HEK293T (cell line): ENCODE results near the gene GRIP1.

Source experiments
- CTCF ChIA-PET: fragments of 350-600 bp; formaldehyde crosslinking; extraction: SDS; loops from one replicate; lab custom pipeline; 2021; ENCODE audit warnings: antibody characterized with exemption, inconsistent platforms; lab: Yijun Ruan, JAX
- POLR2A ChIA-PET: fragments of 350-600 bp; formaldehyde crosslinking; extraction: SDS; loops from one replicate; lab custom pipeline; 2020; ENCODE audit warnings: antibody characterized with exemption, inconsistent platforms; lab: Yijun Ruan, JAX
- DNase-seq: peaks from one replicate; pipeline ENCODE4 v3.0.0; 2012; ENCODE audit warnings: mixed read lengths; ENCODE audit errors: extremely low spot score
- ARNT ChIP-seq: fragments of 450-650 bp; IDR thresholded peaks from 2 replicates; pipeline ENCODE4 v1.6.1; 2017; ENCODE audit warnings: mild to moderate bottlenecking
- BHLHE40 ChIP-seq: fragments of 450-650 bp; IDR thresholded peaks from 2 replicates; pipeline ENCODE4 v1.6.1; 2016; ENCODE audit warnings: mild to moderate bottlenecking, moderate library complexity, borderline replicate concordance
- CTBP1 ChIP-seq: fragments of 450-650 bp; IDR thresholded peaks from 2 replicates; pipeline ENCODE4 v1.6.1; 2016; ENCODE audit warnings: borderline replicate concordance
- ELF4 ChIP-seq: fragments of 450-650 bp; IDR thresholded peaks from 2 replicates; pipeline ENCODE4 v1.6.1; 2017; ENCODE audit warnings: antibody characterized with exemption
- FOXA1 ChIP-seq: fragments of 450-650 bp; IDR thresholded peaks from 2 replicates; pipeline ENCODE4 v1.6.1; 2016; ENCODE audit warnings: mild to moderate bottlenecking
- FOXK2 ChIP-seq: fragments of 450-650 bp; IDR thresholded peaks from 2 replicates; pipeline ENCODE4 v1.6.1; 2016; ENCODE audit warnings: mild to moderate bottlenecking
- FOXM1 ChIP-seq: fragments of 450-650 bp; IDR thresholded peaks from 2 replicates; pipeline ENCODE4 v1.6.1; 2017; ENCODE audit warnings: mild to moderate bottlenecking, borderline replicate concordance
- HDGF ChIP-seq: fragments of 450-650 bp; IDR thresholded peaks from 2 replicates; pipeline ENCODE4 v1.6.1; 2017; ENCODE audit warnings: antibody characterized with exemption, borderline replicate concordance
- L3MBTL2 ChIP-seq: fragments of 450-650 bp; conservative IDR thresholded peaks from 2 replicates; pipeline ENCODE4 v1.6.1; 2016; ENCODE audit warnings: mild to moderate bottlenecking
- LEF1 ChIP-seq: fragments of 450-650 bp; IDR thresholded peaks from 2 replicates; pipeline ENCODE4 v1.6.1; 2017; ENCODE audit warnings: mild to moderate bottlenecking, borderline replicate concordance
- NFRKB ChIP-seq: fragments of 450-650 bp; IDR thresholded peaks from 2 replicates; pipeline ENCODE4 v1.6.1; 2016; ENCODE audit warnings: mild to moderate bottlenecking, moderate library complexity
- SP1 ChIP-seq: fragments of 450-650 bp; IDR thresholded peaks from 2 replicates; pipeline ENCODE4 v1.6.1; 2017
- SUZ12 ChIP-seq: fragments of 450-650 bp; IDR thresholded peaks from 2 replicates; pipeline ENCODE4 v1.6.1; 2016; ENCODE audit warnings: mild to moderate bottlenecking
- TARDBP ChIP-seq: fragments of 450-650 bp; IDR thresholded peaks from 2 replicates; pipeline ENCODE4 v1.6.1; 2016
- ZNF384 ChIP-seq: fragments of 450-650 bp; IDR thresholded peaks from 2 replicates; pipeline ENCODE4 v1.6.1; 2016
- TF ChIP-seq, protein P1 (sequence below): fragments of 450-650 bp; IDR thresholded peaks from 2 replicates; pipeline ENCODE4 v1.6.1; 2016

Gene GRIP1

DNA sequence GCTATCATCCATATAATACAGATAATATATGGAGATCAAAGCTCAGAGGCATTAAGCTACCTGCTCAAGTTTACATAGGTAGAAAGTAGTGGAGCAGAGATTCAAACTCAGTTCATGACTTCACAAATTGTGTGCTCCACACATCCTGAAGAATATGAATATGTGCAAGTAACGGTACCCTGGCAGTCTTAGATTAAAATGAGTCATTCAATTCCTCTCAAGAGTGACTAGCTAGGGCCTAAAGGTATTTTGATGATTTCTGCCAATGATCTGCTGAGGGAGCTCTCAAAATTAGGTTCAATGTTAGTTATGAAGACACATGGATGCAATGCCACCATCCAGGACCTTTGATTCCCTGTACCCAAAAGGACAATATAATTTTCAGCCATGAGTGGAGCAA lies 58.9 kb downstream of the GRIP1 start:
- ChIA-PET CTCF (no interaction called here), POLR2A (no interaction called here)
- no peak for DNase-seq
- TF ChIP-seq NFRKB (no peak), CTBP1 (no peak), L3MBTL2 (no peak), ZNF384 (no peak), ELF4 (no peak), FOXM1 (no peak), SP1 (no peak), BHLHE40 (no peak), HDGF (no peak), SUZ12 (no peak), ARNT (no peak), FOXA1 (no peak), FOXK2 (no peak), TARDBP (no peak), LEF1 (no peak)
- TF ChIP-seq, protein P1, sequence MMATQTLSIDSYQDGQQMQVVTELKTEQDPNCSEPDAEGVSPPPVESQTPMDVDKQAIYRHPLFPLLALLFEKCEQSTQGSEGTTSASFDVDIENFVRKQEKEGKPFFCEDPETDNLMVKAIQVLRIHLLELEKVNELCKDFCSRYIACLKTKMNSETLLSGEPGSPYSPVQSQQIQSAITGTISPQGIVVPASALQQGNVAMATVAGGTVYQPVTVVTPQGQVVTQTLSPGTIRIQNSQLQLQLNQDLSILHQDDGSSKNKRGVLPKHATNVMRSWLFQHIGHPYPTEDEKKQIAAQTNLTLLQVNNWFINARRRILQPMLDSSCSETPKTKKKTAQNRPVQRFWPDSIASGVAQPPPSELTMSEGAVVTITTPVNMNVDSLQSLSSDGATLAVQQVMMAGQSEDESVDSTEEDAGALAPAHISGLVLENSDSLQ = no peak

DNA sequence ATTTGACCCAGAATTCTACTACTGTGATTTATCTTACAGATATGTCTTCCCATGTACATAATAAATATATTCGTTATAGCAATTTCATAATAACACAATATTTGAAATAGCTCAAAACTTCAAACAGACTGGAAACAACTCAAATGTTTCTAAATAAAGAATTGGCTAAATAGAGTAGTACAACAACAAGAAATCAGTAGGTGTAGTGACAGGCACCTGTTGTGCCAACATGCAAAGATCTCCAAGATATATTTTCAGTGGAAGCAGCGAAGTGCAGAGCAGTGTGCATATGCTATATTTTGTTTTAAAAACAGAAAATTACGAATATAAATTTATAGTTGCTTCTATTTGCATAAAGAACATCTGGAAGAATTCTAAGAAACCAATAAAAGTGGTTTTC lies 60.9 kb downstream of the GRIP1 start:
- DNase-seq = no peak
- TF ChIP-seq SUZ12 (no peak), LEF1 (no peak), ELF4 (no peak), L3MBTL2 (no peak), SP1 (no peak), TARDBP (no peak), ARNT (no peak), ZNF384 (no peak), NFRKB (no peak), CTBP1 (no peak), FOXA1 (no peak), HDGF (no peak), BHLHE40 (no peak), FOXK2 (no peak), FOXM1 (no peak)
- TF ChIP-seq, protein P1 = no peak
- ChIA-PET POLR2A (no interaction called here), CTCF (no interaction called here)

DNA sequence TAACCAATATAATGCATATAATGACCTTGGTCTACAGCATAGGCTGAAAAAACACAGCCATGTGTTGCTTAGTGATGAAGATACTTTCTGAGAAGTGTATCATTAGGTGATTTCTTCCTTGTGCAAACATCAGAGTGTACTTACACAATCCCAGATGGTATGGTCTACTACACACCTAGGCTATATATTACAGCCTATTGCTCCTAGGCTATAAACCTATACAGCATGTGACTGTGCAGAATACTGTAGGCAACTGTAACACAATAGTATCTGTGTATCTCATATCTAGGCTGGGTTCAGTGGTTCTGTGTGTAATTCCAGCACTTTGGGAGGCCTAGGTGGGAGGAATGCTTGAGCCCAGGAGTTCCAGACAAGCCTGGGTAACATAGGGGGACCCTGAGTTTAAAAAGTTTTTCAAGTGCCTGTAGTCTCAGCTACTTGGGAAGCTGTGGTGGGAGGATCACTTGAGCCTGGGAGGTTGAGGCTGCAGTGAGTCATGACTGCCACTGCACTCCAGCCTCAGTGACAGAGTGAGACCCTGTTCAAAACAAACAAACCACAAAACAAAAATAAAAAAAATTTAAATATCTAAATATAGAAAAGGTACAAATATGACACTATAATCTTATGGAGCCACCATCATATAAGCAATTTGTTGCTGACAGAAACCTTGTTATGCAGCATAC lies 66.6 kb downstream of the GRIP1 start:
- DNase-seq = no peak
- TF ChIP-seq LEF1 (no peak), FOXM1 (no peak), SP1 (no peak), NFRKB (no peak)
- POLR2A ChIA-PET = no interaction called here
- CTCF ChIA-PET = interaction anchor here (0.6 kb wide), 1 partner anchor 764 kb away, joined by 3 read pairs; no protein-coding TSS in a partner anchor

DNA sequence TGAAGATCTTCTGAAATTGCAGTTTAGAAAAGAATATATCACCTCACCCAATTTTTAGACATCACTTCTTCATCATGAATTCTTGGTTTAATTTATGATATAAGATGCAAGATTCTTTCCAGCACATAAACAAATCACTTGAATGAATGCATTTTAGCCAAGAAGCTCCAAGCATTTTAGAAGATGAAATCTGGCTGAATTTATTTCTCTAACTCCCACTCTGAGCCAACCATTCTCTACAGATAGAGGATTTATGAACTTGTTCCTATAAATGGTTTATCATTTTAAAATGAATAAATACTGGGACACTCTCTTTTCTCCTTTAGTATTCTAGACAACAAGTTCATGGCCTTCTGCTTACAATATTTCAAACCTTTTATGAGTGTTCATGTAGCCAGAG lies 71.7 kb downstream of the GRIP1 start:
- TF ChIP-seq FOXA1 (no peak), ZNF384 (no peak), SP1 (no peak), L3MBTL2 (no peak), NFRKB (no peak), ELF4 (no peak), BHLHE40 (no peak), LEF1 (no peak), SUZ12 (no peak), TARDBP (no peak)
- DNase-seq = no peak
- ChIA-PET CTCF (no interaction called here), POLR2A (no interaction called here)

DNA sequence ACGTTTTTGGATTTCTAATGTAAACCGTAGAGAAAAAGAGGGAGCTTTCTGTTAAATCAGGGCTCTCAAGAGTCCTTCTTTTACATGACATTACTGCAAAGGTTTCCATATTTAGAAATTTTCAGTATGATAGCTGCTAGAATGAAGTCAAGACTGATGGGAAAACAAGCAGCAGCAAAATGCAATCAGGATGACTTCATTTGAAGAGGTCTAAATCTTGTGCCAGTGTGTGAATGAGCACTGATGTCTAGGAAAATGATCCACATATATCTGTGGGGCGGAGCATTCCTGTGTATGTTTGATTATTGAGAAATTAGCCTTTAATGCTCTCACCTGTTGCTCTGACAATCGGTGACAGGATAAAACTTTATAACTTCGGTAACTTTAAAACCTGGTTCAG lies 73.6 kb downstream of the GRIP1 start:
- no peak for TF ChIP-seq HDGF
- no peak for TF ChIP-seq FOXA1
- TF ChIP-seq ELF4 = no peak
- no peak for TF ChIP-seq FOXK2
- TF ChIP-seq CTBP1 = no peak
- no peak for TF ChIP-seq ARNT
- no peak for TF ChIP-seq BHLHE40
- POLR2A ChIA-PET = no interaction called here
- CTCF ChIA-PET = no interaction called here
- no peak for DNase-seq

DNA sequence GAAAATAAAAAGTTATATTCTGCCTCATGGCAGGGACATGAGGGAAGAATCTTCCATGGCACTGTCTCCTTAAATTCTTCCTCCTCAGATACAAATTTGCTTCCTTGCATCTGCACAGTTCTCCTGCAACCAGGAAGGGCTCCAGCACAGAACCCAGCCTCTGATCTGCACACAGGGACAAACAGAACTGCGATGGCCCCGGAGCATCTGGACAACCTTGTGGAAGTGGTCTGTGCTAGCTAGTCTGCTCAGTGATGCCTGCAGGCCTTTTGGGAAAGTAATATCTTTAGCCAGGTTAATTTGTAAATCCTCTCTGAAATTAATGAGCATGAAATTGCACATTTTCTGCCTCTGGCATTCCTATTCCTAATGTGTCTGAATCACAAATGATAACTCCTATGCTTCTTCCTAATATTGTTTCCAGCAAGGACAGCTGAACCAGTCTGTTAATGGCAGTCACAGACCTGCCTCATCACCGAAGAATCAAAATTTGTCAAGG lies 74.8 kb downstream of the GRIP1 start:
- POLR2A ChIA-PET = no interaction called here
- CTCF ChIA-PET = no interaction called here

More for the DNA sequence above, 74.8 kb downstream of the GRIP1 start:
- no peak for DNase-seq
- no peak for TF ChIP-seq SP1
- no peak for TF ChIP-seq LEF1
- TF ChIP-seq, protein P1 = no peak
- TF ChIP-seq NFRKB = no peak
- no peak for TF ChIP-seq CTBP1
- no peak for TF ChIP-seq HDGF
- TF ChIP-seq FOXK2 = no peak
- TF ChIP-seq ARNT = no peak
- TF ChIP-seq TARDBP = no peak
- TF ChIP-seq ELF4 = no peak
- no peak for TF ChIP-seq ZNF384
- no peak for TF ChIP-seq FOXA1
- TF ChIP-seq FOXM1 = no peak
